H1 (cell line): Measurements from ENCODE around the gene DEAF1. TPM values are rescaled to one million over a fixed set of nuclear protein-coding genes. Genes with fewer than 3 reads are reported as not detected.

ENCODE experiments used
- CTCF ChIA-PET: fragments of 300-600 bp; sonication (Branson Sonifier 250); formaldehyde crosslinking; loops from one replicate; lab custom pipeline; 2021; ENCODE audit not compliant: partially characterized antibody; lab: Charles Lee
- POLR2A ChIA-PET: fragments of 300-600 bp; sonication (Branson Sonifier 250); formaldehyde crosslinking; loops from one replicate; lab custom pipeline; 2021; ENCODE audit warnings: inconsistent platforms; ENCODE audit not compliant: partially characterized antibody; lab: Charles Lee
- DNase-seq, 2 experiments: peaks; one replicate each; pipeline versions ENCODE4 v3.0.0 to v3.0.0-alpha.2; 2010 to 2022; ENCODE audit warnings: low spot score in 2 of 2, low read depth in 1 of 2, mixed read lengths in 1 of 2
- FAIRE-seq: peaks from 2 replicates; lab custom pipeline; 2011; peaks lifted over from hg19 to GRCh38; lab: Jason Lieb, UNC
- H2AFZ ChIP-seq: 2 replicates; pipeline ENCODE4 v1.8.1; 2012; ENCODE audit warnings: low read length, inconsistent platforms
- H2AK5ac ChIP-seq: 2 replicates; pipeline ENCODE4 v1.6.1; 2013; ENCODE audit warnings: low read depth, low read length
- H2BK120ac ChIP-seq: replicated peaks from 2 replicates; pipeline ENCODE3; 2013; ENCODE audit warnings: low read depth, low read length, inconsistent platforms
- H2BK12ac ChIP-seq: 2 replicates; pipeline ENCODE4 v1.6.1; 2013; ENCODE audit warnings: low read depth, low read length
- H2BK15ac ChIP-seq: 2 replicates; pipeline ENCODE4 v1.6.1; 2013; ENCODE audit warnings: low read length
- H2BK20ac ChIP-seq: 2 replicates; pipeline ENCODE4 v1.6.1; 2013; ENCODE audit warnings: low read length
- H2BK5ac ChIP-seq: 2 replicates; pipeline ENCODE4 v1.6.1; 2013; ENCODE audit warnings: low read depth, low read length
- H3K14ac ChIP-seq: 2 replicates; pipeline ENCODE4 v1.6.1; 2013; ENCODE audit warnings: inconsistent platforms; ENCODE audit not compliant: insufficient read length
- H3K18ac ChIP-seq: 2 replicates; pipeline ENCODE4 v1.6.1; 2013; ENCODE audit warnings: low read length; ENCODE audit errors: extremely low read depth
- H3K23ac ChIP-seq: 2 replicates; pipeline ENCODE4 v1.6.1; 2013; ENCODE audit warnings: inconsistent platforms; ENCODE audit not compliant: insufficient read length
- H3K23me2 ChIP-seq: 2 replicates; pipeline ENCODE4 v1.6.1; 2013; ENCODE audit warnings: low read depth, low read length
- H3K27ac ChIP-seq: 2 replicates; pipeline ENCODE4 v1.6.1; 2011; ENCODE audit warnings: low read depth, low read length, inconsistent platforms
- H3K27me3 ChIP-seq, 4 experiments: replicated peaks in 1 of 4; 1 replicate in 1 of 4; 2 replicates in 3 of 4; pipeline versions ENCODE4 v1.6.1 to v1.8.1; 2011 to 2013; ENCODE audit warnings: low read length in 3 of 4, mild to moderate bottlenecking in 3 of 4, inconsistent platforms in 2 of 4, mixed read lengths in 2 of 4, moderate library complexity in 1 of 4; ENCODE audit not compliant: control insufficient read depth in 3 of 4, insufficient read depth in 3 of 4; ENCODE audit errors: extremely low read depth in 1 of 4
- H3K36me3 ChIP-seq, 4 experiments: 2 replicates each; pipeline versions ENCODE4 v1.6.1 to v1.8.1; 2011 to 2013; ENCODE audit warnings: mild to moderate bottlenecking in 4 of 4, low read length in 3 of 4, moderate library complexity in 2 of 4, control low read depth in 1 of 4, inconsistent platforms in 1 of 4; ENCODE audit not compliant: insufficient read depth in 4 of 4, control insufficient read depth in 2 of 4
- H3K4ac ChIP-seq: replicated peaks from 2 replicates; pipeline ENCODE3; 2013; ENCODE audit warnings: low read length, low read depth, mixed read lengths, inconsistent platforms; ENCODE audit not compliant: insufficient read length
- H3K4me1 ChIP-seq, 4 experiments: replicated peaks in 1 of 4; 1 replicate in 1 of 4; 2 replicates in 3 of 4; pipeline versions ENCODE4 v1.6.1 to v1.8.1; 2011 to 2013; ENCODE audit warnings: low read length in 3 of 4, inconsistent platforms in 2 of 4, mixed read lengths in 1 of 4; ENCODE audit not compliant: insufficient read depth in 4 of 4, control insufficient read depth in 3 of 4
- H3K4me2 ChIP-seq, 2 experiments: 2 replicates each; pipeline versions ENCODE4 v1.6.1 to v1.8.1; 2011 to 2013; ENCODE audit warnings: low read depth in 2 of 2, low read length in 2 of 2, control low read depth in 1 of 2, inconsistent platforms in 1 of 2, mild to moderate bottlenecking in 1 of 2; ENCODE audit not compliant: insufficient read depth in 1 of 2
- H3K4me3 ChIP-seq, 4 experiments: fragments of 200-600, 300-600 bp in 1 of 4; sonication (generic), shearing (Covaris generic), sonication (Bioruptor Twin) in 1 of 4; 2 replicates each; pipeline versions ENCODE4 v1.5.1 to v1.8.1; 2011 to 2016; ENCODE audit warnings: low read length in 4 of 4, low read depth in 3 of 4, control low read depth in 2 of 4, inconsistent platforms in 2 of 4, mild to moderate bottlenecking in 2 of 4, mixed read lengths in 1 of 4, moderate library complexity in 1 of 4; ENCODE audit not compliant: insufficient read depth in 2 of 4; ENCODE audit errors: extremely low read depth in 1 of 4
- H3K56ac ChIP-seq: replicated peaks from 2 replicates; pipeline ENCODE3; 2013; ENCODE audit warnings: low read depth, mild to moderate bottlenecking, mixed read lengths, low read length, inconsistent platforms; ENCODE audit not compliant: insufficient read length
- H3K79me1 ChIP-seq: 2 replicates; pipeline ENCODE4 v1.6.1; 2013; ENCODE audit warnings: low read depth, low read length, control low read depth
- H3K79me2 ChIP-seq, 2 experiments: 2 replicates each; pipeline versions ENCODE4 v1.6.1 to v1.8.1; 2012 to 2013; ENCODE audit warnings: low read length in 2 of 2, mild to moderate bottlenecking in 2 of 2, inconsistent platforms in 1 of 2; ENCODE audit not compliant: insufficient read depth in 2 of 2, control insufficient read depth in 1 of 2
- H3K9ac ChIP-seq, 4 experiments: replicated peaks in 1 of 4; 1 replicate in 1 of 4; 2 replicates in 3 of 4; pipeline versions ENCODE4 v1.6.1 to v1.8.1; 2011 to 2013; ENCODE audit warnings: low read depth in 3 of 4, low read length in 3 of 4, control low read depth in 2 of 4, mild to moderate bottlenecking in 2 of 4, moderate library complexity in 2 of 4, inconsistent platforms in 1 of 4; ENCODE audit errors: extremely low read depth in 1 of 4
- H3K9me3 ChIP-seq, 2 experiments: 2 replicates each; pipeline versions ENCODE4 v1.6.1 to v1.8.1; 2012 to 2013; ENCODE audit warnings: mild to moderate bottlenecking in 2 of 2, moderate library complexity in 2 of 2, control low read depth in 1 of 2, inconsistent platforms in 1 of 2, low read depth in 1 of 2, low read length in 1 of 2, mixed read lengths in 1 of 2; ENCODE audit not compliant: insufficient read depth in 2 of 2
- H4K20me1 ChIP-seq, 2 experiments: replicated peaks in 1 of 2; 2 replicates each; pipeline versions ENCODE3 to v1.8.1; 2011 to 2013; ENCODE audit warnings: inconsistent platforms in 2 of 2, low read length in 2 of 2, mild to moderate bottlenecking in 1 of 2; ENCODE audit not compliant: insufficient read depth in 2 of 2, control insufficient read depth in 1 of 2
- H4K5ac ChIP-seq: 2 replicates; pipeline ENCODE4 v1.6.1; 2013; ENCODE audit warnings: low read length, low read depth, mixed read lengths, inconsistent platforms; ENCODE audit not compliant: insufficient read length
- H4K8ac ChIP-seq: 2 replicates; pipeline ENCODE4 v1.8.0; 2013; ENCODE audit warnings: mild to moderate bottlenecking, moderate library complexity, low read length, inconsistent platforms; ENCODE audit not compliant: insufficient read depth; ENCODE audit errors: extremely low read depth
- H4K91ac ChIP-seq: replicated peaks from 2 replicates; pipeline ENCODE3; 2013; ENCODE audit warnings: low read length, mixed read lengths, inconsistent platforms; ENCODE audit not compliant: insufficient read length
- SP2 ChIP-seq: IDR thresholded peaks from 2 replicates; pipeline ENCODE4 v1.6.1; 2012; ENCODE audit warnings: mild to moderate bottlenecking, low read length, inconsistent platforms
- ZNF274 ChIP-seq: IDR thresholded peaks from 2 replicates; pipeline ENCODE4 v1.7.0; 2012; ENCODE audit warnings: low read length, borderline replicate concordance; ENCODE audit errors: extremely low read depth
- WGBS, 2 experiments: shearing (Covaris generic) in 1 of 2; methylation state at CpG; one replicate each; pipeline versions ENCODE4 v1.1.6 to v1.1.7; 2013 to 2015; ENCODE audit warnings: low lambda C conversion rate in 2 of 2, mixed read lengths in 2 of 2, inconsistent platforms in 1 of 2, low coverage in 1 of 2, missing lambda C conversion rate in 1 of 2; ENCODE audit not compliant: insufficient replicate concordance in 2 of 2, insufficient coverage in 1 of 2, insufficient read length in 1 of 2; ENCODE audit errors: extremely low coverage in 1 of 2, missing lambda C conversion rate in 1 of 2; 5-methylcytosine and 5-hydroxymethylcytosine counted together
- polyA plus RNA-seq, 7 experiments: library from polyadenylated mRNA; depleted of rRNA in 3 of 7; stranded (reverse) in 5 of 7; unstranded in 2 of 7; fragments of >200 nt in 5 of 7; fragments of 200-250 nt in 2 of 7; gene quantifications; 1 replicate in 5 of 7; 2 replicates in 1 of 7; 4 replicates in 1 of 7; pipeline versions ENCODE4 v1.2.1 to v1.2.3, GENCODE V29; 2011 to 2013; ENCODE audit warnings: missing spikeins in 2 of 7, mixed read lengths in 2 of 7
- total RNA-seq: library from RNA; stranded (reverse); fragmentation: NEBNext Ultra II Directional; extraction: Animal tissue kit (Norgen Biotek cat#: 25700); gene quantifications from 2 replicates; pipeline ENCODE4 v1.2.1, GENCODE V29; 2021

The DEAF1 gene
- total and polyA plus RNA-seq, 2 of the 8 experiments (the other 6 are each of a cell fraction or from before 2014, with no cell fraction given), result 47.3 to 58.4 TPM

DNA sequence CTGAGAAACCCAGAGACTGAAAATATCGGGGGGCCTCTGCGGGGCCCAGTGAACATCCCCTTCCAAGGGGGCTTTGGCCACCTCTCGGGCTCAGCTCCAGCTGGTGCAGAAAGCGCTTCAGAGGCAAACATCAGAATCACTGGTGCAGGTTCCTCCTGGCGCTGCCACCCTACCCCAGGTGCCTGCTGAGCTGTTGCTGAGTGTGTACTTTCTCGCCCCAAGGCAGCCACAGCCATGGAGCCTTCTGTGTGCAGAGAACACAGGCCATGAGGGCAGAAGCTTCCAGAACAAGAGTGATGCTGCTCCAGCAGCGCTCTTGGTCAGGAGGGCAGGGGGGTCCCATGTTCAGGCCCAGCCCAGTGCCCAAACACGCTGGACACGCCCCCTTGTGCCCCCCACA lies 51.7 kb downstream of the DEAF1 start:
- Histone ChIP-seq H2BK20ac (no peak overlapping the region), H4K20me1 (peaks cover 0 to 8% of the 10 kb centered on the region in 2 experiments), H3K18ac (no peak overlapping the region; the same call in 1 of the 2 replicates), H2BK12ac (no peak overlapping the region), H3K27ac (no peak overlapping the region; the same call in 1 of the 2 replicates), H4K8ac (no peak overlapping the region), H3K23me2 (peaks cover 10% of the 10 kb centered on the region; the same call in 1 of the 2 replicates), H4K91ac (no peak overlapping the region), H3K79me2 (no peaks in the 10 kb centered on the region), H3K14ac (no peak overlapping the region), H3K56ac (no peak overlapping the region), H3K36me3 (peaks cover 0 to 3% (median 0%) of the 10 kb centered on the region in 4 experiments; a peak in 1 of 8 replicates), H3K4ac (no peak overlapping the region), H2BK120ac (no peak overlapping the region), H2BK15ac (no peak overlapping the region), H3K4me1 (peaks cover 0 to 16% (median 10%) of the 10 kb centered on the region in 4 experiments; a peak in 6 of 7 replicates), H3K9me3 (no peaks in the 10 kb centered on the region; a peak in 1 of 4 replicates), H2AFZ (no peak overlapping the region), H2BK5ac (no peak overlapping the region), H3K4me3 (no peak overlapping the region), H3K79me1 (no peaks in the 10 kb centered on the region), H4K5ac (no peak overlapping the region), H3K9ac (no peak overlapping the region), H3K27me3 (peaks cover 0 to 18% (median 14%) of the 10 kb centered on the region in 4 experiments; a peak in 6 of 7 replicates), H3K4me2 (no peak overlapping the region), H2AK5ac (no peak overlapping the region), H3K23ac (no peak overlapping the region)
- no peak for TF ChIP-seq SP2
- TF ChIP-seq ZNF274, result no peak
- no peak for FAIRE-seq
- no peak for DNase-seq
- ChIA-PET CTCF (interaction anchor here (1.3 kb wide), 1 partner anchor 80 kb away, joined by 3 read pairs; no protein-coding TSS in a partner anchor), POLR2A (no interaction called here)
- 93% methylated on average over 9 of the region's 9 CpGs; no CpG with 5 or more reads in 1 of the 2 experiments for WGBS, 2 experiments
